HepG2 (cell line): ENCODE results near the gene BIRC3. TPM values are rescaled to one million over a fixed set of nuclear protein-coding genes. Genes with fewer than 3 reads are reported as not detected.

Experiments used
- GPBP1L1 ChIP-seq: sonication (generic); formaldehyde crosslinking; IDR thresholded peaks from 2 replicates; pipeline ENCODE4 v1.5.0; 2020; ENCODE audit warnings: mild to moderate bottlenecking, missing genetic modification reagents
- MAFK ChIP-seq, 2 experiments: IDR thresholded peaks in 1 of 2; conservative IDR thresholded peaks in 1 of 2; 2 replicates each; pipeline ENCODE4 v1.6.1; 2011; ENCODE audit warnings: improper control_type of control experiment in 2 of 2, low read length in 2 of 2
- MIER3 ChIP-seq: IDR thresholded peaks from 2 replicates; pipeline ENCODE4 v1.6.1; 2016; ENCODE audit warnings: missing compliant biosample characterization, borderline replicate concordance
- NFIB ChIP-seq: sonication (generic); formaldehyde crosslinking; IDR thresholded peaks from 2 replicates; pipeline ENCODE4 v1.9.0; 2021; ENCODE audit warnings: missing genetic modification reagents, mild to moderate bottlenecking, borderline replicate concordance
- NONO ChIP-seq, 2 experiments: fragments of 450-650 bp in 1 of 2; sonication (generic) in 1 of 2; formaldehyde crosslinking in 1 of 2; IDR thresholded peaks in 1 of 2; conservative IDR thresholded peaks in 1 of 2; 2 replicates each; pipeline versions ENCODE4 v1.6.1 to v1.8.0; 2017 to 2022; ENCODE audit warnings: mild to moderate bottlenecking in 1 of 2, missing genetic modification reagents in 1 of 2, moderate library complexity in 1 of 2
- SMARCE1 ChIP-seq: fragments of 450-650 bp; IDR thresholded peaks from 2 replicates; pipeline ENCODE4 v1.6.1; 2017; ENCODE audit warnings: borderline replicate concordance
- TBP ChIP-seq: sonication (generic); formaldehyde crosslinking; IDR thresholded peaks from 2 replicates; pipeline ENCODE4 v1.5.0; 2020; ENCODE audit warnings: missing genetic modification reagents
- ZBTB25 ChIP-seq: IDR thresholded peaks from 2 replicates; pipeline ENCODE4 v1.6.1; 2018; ENCODE audit warnings: missing genetic modification reagents
- ZFP41 ChIP-seq: sonication (generic); formaldehyde crosslinking; IDR thresholded peaks from 2 replicates; pipeline ENCODE4 v1.4.0; 2020; ENCODE audit warnings: mild to moderate bottlenecking, missing genetic modification reagents, borderline replicate concordance
- ZNF512 ChIP-seq: sonication (generic); formaldehyde crosslinking; IDR thresholded peaks from 2 replicates; pipeline ENCODE4 v1.4.0; 2020; ENCODE audit warnings: mild to moderate bottlenecking, missing genetic modification reagents
- ZNF552 ChIP-seq: sonication (generic); formaldehyde crosslinking; IDR thresholded peaks from 2 replicates; pipeline ENCODE4 v1.9.0; 2022; ENCODE audit warnings: missing genetic modification reagents, mild to moderate bottlenecking, borderline replicate concordance
- ZNF713 ChIP-seq: sonication (generic); formaldehyde crosslinking; IDR thresholded peaks from 2 replicates; pipeline ENCODE4 v1.4.0; 2020; ENCODE audit warnings: mild to moderate bottlenecking, missing genetic modification reagents
- polyA plus RNA-seq, 8 experiments: library from polyadenylated mRNA; depleted of rRNA in 3 of 8; stranded (reverse) in 7 of 8; unstranded in 1 of 8; fragments of >200 nt; fragmentation: Illumina TruSeq in 4 of 8; extraction: Trizol in 4 of 8; gene quantifications; 2 replicates each; pipeline versions ENCODE4 v1.2.1 to v1.2.3, GENCODE V29; 2011 to 2016; ENCODE audit warnings: low read depth in 4 of 8, missing spikeins in 1 of 8, mixed read lengths in 1 of 8; ENCODE audit not compliant: insufficient read depth in 1 of 8
- total RNA-seq, 5 experiments: library from RNA; depleted of rRNA; stranded (reverse); fragments of >200 nt; fragmentation: Illumina TruSeq; extraction: Trizol; gene quantifications; 2 replicates each; pipeline ENCODE4 v1.2.3, GENCODE V29; 2016; ENCODE audit warnings: low read depth in 1 of 5
- TF ChIP-seq, protein P1 (sequence below): sonication (generic); formaldehyde crosslinking; IDR thresholded peaks from 2 replicates; pipeline ENCODE4 v1.4.0; 2020; ENCODE audit warnings: mild to moderate bottlenecking, missing genetic modification reagents
- TF ChIP-seq, protein P2 (sequence below): sonication (generic); formaldehyde crosslinking; IDR thresholded peaks from 2 replicates; pipeline ENCODE4 v1.5.0; 2020; ENCODE audit warnings: missing genetic modification reagents
- TF ChIP-seq, protein P3 (sequence below): sonication (generic); formaldehyde crosslinking; IDR thresholded peaks from 2 replicates; pipeline ENCODE4 v1.4.0; 2020; ENCODE audit warnings: missing genetic modification reagents, low read depth, mild to moderate bottlenecking, borderline replicate concordance

Gene BIRC3
- total and polyA plus RNA-seq, 2 of the 13 experiments (the other 11 are each of a cell fraction or from before 2014, with no cell fraction given): 0.41 to 4.2 TPM

DNA sequence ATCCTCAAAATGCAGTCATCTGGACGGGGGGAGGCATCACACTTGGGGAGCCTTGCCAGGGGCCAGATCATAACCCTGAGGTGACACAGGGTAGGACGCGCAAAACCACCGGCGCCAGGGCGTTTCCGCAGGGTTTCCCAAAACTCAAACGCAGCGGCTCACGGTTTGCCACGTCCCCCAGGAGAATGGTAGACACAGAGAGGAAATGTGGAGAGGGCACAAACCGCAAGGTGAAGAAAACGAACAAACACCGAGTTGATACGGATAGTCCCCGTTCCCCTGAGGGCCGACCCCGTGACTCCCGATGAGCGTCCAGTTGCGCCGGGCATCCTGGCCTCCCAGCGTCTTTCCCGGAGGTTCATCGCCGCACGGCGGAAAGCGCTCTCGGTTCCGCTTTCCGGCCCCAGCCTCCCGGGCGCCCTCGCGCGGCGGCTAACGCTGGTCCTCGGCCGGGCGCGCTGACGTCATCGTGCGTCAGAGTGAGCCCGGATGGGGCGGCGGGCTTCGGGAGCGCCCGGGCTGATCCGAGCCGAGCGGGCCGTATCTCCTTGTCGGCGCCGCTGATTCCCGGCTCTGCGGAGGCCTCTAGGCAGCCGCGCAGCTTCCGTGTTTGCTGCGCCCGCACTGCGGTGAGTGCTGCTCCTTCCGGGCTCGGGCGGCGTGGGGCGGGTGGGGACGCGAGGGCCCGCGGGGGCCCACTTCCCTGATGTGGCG is 29.6 kb downstream of the BIRC3 start, which contains the start of gene BIRC2 (continued):
- TF ChIP-seq NONO (IDR thresholded peaks at IDR 0.05): no peak
- TF ChIP-seq NONO (CRISPR knock-in tag; conservative IDR thresholded peaks at IDR 0.05): peak; percentile 89
- TF ChIP-seq, protein P1, sequence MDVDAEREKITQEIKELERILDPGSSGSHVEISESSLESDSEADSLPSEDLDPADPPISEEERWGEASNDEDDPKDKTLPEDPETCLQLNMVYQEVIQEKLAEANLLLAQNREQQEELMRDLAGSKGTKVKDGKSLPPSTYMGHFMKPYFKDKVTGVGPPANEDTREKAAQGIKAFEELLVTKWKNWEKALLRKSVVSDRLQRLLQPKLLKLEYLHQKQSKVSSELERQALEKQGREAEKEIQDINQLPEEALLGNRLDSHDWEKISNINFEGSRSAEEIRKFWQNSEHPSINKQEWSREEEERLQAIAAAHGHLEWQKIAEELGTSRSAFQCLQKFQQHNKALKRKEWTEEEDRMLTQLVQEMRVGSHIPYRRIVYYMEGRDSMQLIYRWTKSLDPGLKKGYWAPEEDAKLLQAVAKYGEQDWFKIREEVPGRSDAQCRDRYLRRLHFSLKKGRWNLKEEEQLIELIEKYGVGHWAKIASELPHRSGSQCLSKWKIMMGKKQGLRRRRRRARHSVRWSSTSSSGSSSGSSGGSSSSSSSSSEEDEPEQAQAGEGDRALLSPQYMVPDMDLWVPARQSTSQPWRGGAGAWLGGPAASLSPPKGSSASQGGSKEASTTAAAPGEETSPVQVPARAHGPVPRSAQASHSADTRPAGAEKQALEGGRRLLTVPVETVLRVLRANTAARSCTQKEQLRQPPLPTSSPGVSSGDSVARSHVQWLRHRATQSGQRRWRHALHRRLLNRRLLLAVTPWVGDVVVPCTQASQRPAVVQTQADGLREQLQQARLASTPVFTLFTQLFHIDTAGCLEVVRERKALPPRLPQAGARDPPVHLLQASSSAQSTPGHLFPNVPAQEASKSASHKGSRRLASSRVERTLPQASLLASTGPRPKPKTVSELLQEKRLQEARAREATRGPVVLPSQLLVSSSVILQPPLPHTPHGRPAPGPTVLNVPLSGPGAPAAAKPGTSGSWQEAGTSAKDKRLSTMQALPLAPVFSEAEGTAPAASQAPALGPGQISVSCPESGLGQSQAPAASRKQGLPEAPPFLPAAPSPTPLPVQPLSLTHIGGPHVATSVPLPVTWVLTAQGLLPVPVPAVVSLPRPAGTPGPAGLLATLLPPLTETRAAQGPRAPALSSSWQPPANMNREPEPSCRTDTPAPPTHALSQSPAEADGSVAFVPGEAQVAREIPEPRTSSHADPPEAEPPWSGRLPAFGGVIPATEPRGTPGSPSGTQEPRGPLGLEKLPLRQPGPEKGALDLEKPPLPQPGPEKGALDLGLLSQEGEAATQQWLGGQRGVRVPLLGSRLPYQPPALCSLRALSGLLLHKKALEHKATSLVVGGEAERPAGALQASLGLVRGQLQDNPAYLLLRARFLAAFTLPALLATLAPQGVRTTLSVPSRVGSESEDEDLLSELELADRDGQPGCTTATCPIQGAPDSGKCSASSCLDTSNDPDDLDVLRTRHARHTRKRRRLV (CRISPR knock-in tag): no peak; the same call in 1 of the 2 replicates
- no peak for TF ChIP-seq ZNF713 (CRISPR knock-in tag)
- peak; percentile 76; the same call in 1 of the 2 replicates for TF ChIP-seq TBP (CRISPR knock-in tag)
- no peak for TF ChIP-seq ZNF512
- TF ChIP-seq MIER3 (CRISPR knock-in tag): no peak; the same call in 1 of the 2 replicates
- TF ChIP-seq MAFK (conservative IDR thresholded peaks at IDR 0.05 in 1 of 2, IDR thresholded peaks at IDR 0.05 in 1 of 2; ENCODE audit: low read length in 2 of 2): no peak
- TF ChIP-seq ZBTB25 (CRISPR knock-in tag): peak; percentile 94
- TF ChIP-seq, protein P2, sequence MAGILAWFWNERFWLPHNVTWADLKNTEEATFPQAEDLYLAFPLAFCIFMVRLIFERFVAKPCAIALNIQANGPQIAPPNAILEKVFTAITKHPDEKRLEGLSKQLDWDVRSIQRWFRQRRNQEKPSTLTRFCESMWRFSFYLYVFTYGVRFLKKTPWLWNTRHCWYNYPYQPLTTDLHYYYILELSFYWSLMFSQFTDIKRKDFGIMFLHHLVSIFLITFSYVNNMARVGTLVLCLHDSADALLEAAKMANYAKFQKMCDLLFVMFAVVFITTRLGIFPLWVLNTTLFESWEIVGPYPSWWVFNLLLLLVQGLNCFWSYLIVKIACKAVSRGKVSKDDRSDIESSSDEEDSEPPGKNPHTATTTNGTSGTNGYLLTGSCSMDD: no peak
- TF ChIP-seq ZFP41 (CRISPR knock-in tag): no peak; the same call in 1 of the 2 replicates
- no peak for TF ChIP-seq GPBP1L1
- TF ChIP-seq, protein P3, sequence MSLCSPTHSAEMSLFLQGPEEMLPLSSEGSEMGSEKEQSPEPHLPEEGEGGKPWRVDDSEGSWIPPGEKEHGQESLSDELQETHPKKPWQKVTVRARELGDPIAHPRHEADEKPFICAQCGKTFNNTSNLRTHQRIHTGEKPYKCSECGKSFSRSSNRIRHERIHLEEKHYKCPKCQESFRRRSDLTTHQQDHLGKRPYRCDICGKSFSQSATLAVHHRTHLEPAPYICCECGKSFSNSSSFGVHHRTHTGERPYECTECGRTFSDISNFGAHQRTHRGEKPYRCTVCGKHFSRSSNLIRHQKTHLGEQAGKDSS (CRISPR knock-in tag): no peak
- no peak; the same call in 1 of the 2 replicates for TF ChIP-seq ZNF552 (CRISPR knock-in tag)
- TF ChIP-seq SMARCE1: no peak
- no peak for TF ChIP-seq NFIB (CRISPR knock-in tag)
